ENCODE measurements around the gene NRARP. TPM values are rescaled to one million over a fixed set of nuclear protein-coding genes. Genes with fewer than 3 reads are reported as not detected.

The NRARP gene
- total and polyA plus RNA-seq, 2 donors from 2014 or later = 1.7 to 4.7 TPM

DNA sequence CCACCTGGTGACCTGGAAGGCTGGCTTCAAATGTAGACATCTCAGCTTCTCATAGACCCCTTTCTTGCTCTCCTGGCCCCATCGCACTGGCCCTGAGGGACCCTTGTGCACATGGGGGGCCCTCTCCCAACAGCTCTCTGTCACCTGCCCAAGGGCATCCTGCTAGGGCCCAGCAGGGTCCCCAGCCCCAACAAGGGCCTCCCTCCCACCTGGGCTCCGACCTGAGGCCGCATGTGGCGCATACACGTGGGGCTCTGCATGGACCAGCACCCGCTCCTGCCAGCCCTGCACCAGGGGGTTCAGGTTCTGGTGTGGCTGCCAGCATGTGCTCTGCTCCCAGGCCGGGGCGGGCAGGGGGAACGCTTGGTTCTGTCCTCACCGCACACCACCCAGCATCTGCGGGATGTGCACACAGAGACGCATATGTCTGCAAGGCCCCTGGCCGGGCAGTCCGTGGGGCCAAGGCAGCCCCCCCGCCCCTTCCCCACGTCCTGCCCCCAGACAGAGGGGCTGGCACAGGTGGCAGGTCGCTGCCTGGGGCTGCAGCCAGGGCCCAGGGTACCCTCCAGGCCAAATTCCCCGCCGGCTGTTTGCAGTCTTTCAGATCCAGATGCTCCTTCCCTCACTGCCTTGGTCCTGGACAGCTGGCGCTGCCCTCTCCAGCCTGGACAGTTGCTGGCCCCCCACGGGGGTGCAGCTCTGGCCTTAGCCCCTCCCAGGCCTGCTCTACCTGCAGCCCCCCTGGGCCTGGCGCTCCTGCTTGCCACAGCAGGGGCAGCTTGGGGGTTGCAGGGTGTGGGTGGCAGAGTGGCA, 17.9 kb upstream of the NRARP start:
- TF ChIP-seq, protein P1, sequence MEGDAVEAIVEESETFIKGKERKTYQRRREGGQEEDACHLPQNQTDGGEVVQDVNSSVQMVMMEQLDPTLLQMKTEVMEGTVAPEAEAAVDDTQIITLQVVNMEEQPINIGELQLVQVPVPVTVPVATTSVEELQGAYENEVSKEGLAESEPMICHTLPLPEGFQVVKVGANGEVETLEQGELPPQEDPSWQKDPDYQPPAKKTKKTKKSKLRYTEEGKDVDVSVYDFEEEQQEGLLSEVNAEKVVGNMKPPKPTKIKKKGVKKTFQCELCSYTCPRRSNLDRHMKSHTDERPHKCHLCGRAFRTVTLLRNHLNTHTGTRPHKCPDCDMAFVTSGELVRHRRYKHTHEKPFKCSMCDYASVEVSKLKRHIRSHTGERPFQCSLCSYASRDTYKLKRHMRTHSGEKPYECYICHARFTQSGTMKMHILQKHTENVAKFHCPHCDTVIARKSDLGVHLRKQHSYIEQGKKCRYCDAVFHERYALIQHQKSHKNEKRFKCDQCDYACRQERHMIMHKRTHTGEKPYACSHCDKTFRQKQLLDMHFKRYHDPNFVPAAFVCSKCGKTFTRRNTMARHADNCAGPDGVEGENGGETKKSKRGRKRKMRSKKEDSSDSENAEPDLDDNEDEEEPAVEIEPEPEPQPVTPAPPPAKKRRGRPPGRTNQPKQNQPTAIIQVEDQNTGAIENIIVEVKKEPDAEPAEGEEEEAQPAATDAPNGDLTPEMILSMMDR (IDR thresholded peaks at IDR 0.05; ENCODE audit: borderline replicate concordance, extremely low read depth, insufficient read depth) = no peak
- FAIRE-seq (no peak), DNase-seq (peak in 2 of 5 donors; percentile 55 to 73)
- H3K27ac ChIP-seq (ENCODE audit: low read depth in 2 of 2, low read length in 2 of 2) = no peak overlapping the region
- H3K36me3 ChIP-seq (ENCODE audit: control insufficient read depth in 2 of 3, insufficient read depth in 3 of 3, low read length in 3 of 3) = no peaks in the 10 kb centered on the region
- intact Hi-C loops (cut with DNase I) = no loop called here
- H3K27me3 ChIP-seq (ENCODE audit: control insufficient read depth, insufficient read depth, low read length) = no peaks in the 10 kb centered on the region
- H3K4me3 ChIP-seq (ENCODE audit: low read length in 3 of 3) = no peak overlapping the region
- H3K4me1 ChIP-seq (ENCODE audit: control insufficient read depth in 2 of 3, insufficient read depth in 2 of 3, low read depth in 1 of 3, low read length in 3 of 3) = peaks cover 0 to 5% (median 0%) of the 10 kb centered on the region in 3 donors
- no peaks in the 10 kb centered on the region for H3K9me3 ChIP-seq (ENCODE audit: control insufficient read depth in 2 of 3, insufficient read depth in 1 of 3, low read length in 3 of 3)
- no peak overlapping the region for H3K9ac ChIP-seq (ENCODE audit: low read length in 3 of 3)

DNA sequence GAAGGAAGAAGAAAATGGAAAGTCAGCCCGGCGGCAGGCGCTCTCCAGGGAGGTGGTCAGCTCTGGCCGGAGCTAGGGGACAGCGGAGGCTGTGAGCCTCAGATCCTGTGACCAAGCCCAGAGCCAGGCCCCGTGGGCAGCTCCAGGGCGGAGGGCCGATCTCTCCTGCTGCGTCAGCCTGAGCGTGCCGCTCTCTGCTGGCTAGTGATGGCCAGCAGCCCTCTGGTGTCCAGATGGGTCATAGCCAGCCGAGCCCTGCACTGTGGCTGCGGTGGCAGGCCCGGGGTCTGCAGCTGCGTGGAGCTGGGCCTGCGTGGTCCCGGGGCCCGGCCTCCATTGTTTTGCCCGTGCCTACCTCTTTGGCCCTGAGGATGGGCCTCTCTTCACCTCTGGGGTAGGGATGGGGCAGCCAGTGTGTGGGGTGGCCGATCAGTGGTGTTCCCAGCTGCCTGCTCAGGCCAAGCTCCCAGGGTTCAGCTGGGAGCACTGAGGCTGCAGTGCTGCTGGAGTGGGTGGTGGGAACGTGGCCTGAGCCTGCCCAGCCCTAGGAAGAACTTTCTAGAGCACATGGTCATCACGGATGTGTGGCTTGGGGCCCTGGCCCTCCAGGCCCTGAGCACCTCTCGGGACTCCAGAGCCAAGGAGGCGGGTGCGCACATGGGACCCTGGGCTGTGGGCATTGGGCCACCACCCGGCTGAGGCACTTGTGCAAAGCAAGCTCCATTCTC, 17.1 kb upstream of the NRARP start:
- no peaks in the 10 kb centered on the region for H3K36me3 ChIP-seq (ENCODE audit: control insufficient read depth in 2 of 3, insufficient read depth in 3 of 3, low read length in 3 of 3)
- FAIRE-seq = no peak
- no peaks in the 10 kb centered on the region for H3K9me3 ChIP-seq (ENCODE audit: control insufficient read depth in 2 of 3, insufficient read depth in 1 of 3, low read length in 3 of 3)
- TF ChIP-seq, protein P1 (IDR thresholded peaks at IDR 0.05; ENCODE audit: borderline replicate concordance, extremely low read depth, insufficient read depth) = no peak
- peak in 2 of 5 donors; percentile 41 to 84 for DNase-seq
- H3K27me3 ChIP-seq (ENCODE audit: control insufficient read depth, insufficient read depth, low read length) = no peaks in the 10 kb centered on the region
- H3K9ac ChIP-seq (ENCODE audit: low read length in 3 of 3) = no peak overlapping the region
- intact Hi-C loops (cut with DNase I) = no loop called here
- no peak overlapping the region for H3K4me3 ChIP-seq (ENCODE audit: low read length in 3 of 3)
- peaks cover 0 to 7% (median 0%) of the 10 kb centered on the region in 3 donors for H3K4me1 ChIP-seq (ENCODE audit: control insufficient read depth in 2 of 3, insufficient read depth in 2 of 3, low read depth in 1 of 3, low read length in 3 of 3)
- no peak overlapping the region for H3K27ac ChIP-seq (ENCODE audit: low read depth in 2 of 2, low read length in 2 of 2)

DNA sequence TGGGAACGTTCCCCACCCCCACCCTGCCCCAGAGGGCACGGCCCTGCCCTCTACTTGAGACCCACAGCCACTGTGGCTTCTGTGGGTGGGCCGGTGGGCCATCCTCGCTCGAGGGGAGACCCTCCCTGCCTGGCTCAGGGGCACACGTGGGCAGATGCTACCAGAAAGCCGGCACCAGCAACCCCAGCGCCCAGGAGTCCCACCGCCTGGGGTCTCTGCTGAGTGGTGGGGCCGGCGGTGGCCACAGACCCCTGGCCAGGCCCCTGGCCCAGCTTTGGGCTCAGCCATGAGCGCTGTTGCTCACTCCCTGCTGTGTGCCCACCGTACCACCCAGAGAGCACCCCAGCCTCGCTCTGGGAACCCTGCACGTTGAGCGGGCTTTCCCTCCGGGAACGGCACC, 16.5 kb upstream of the NRARP start:
- FAIRE-seq (no peak), DNase-seq (peak in 1 of 5 donors; percentile 41)
- no peak overlapping the region for H3K27ac ChIP-seq (ENCODE audit: low read depth in 2 of 2, low read length in 2 of 2)
- no peak overlapping the region for H3K4me3 ChIP-seq (ENCODE audit: low read length in 3 of 3)
- intact Hi-C loops (cut with DNase I) = no loop called here
- H3K27me3 ChIP-seq (ENCODE audit: control insufficient read depth, insufficient read depth, low read length) = no peaks in the 10 kb centered on the region
- H3K9ac ChIP-seq (ENCODE audit: low read length in 3 of 3) = no peak overlapping the region
- TF ChIP-seq, protein P1 (IDR thresholded peaks at IDR 0.05; ENCODE audit: borderline replicate concordance, extremely low read depth, insufficient read depth) = no peak
- no peaks in the 10 kb centered on the region for H3K36me3 ChIP-seq (ENCODE audit: control insufficient read depth in 2 of 3, insufficient read depth in 3 of 3, low read length in 3 of 3)
- peaks cover 0 to 7% (median 0%) of the 10 kb centered on the region in 3 donors for H3K4me1 ChIP-seq (ENCODE audit: control insufficient read depth in 2 of 3, insufficient read depth in 2 of 3, low read depth in 1 of 3, low read length in 3 of 3)
- H3K9me3 ChIP-seq (ENCODE audit: control insufficient read depth in 2 of 3, insufficient read depth in 1 of 3, low read length in 3 of 3) = no peaks in the 10 kb centered on the region

All from kidney (tissue), 14 donors.